ENCODE results near the gene KAT6B.
"Not testable (repeated sequence)": the region's sequence is repeated elsewhere in the genome, so short reads cannot be mapped to it uniquely, and the experiment has no call there.

Gene KAT6B

DNA sequence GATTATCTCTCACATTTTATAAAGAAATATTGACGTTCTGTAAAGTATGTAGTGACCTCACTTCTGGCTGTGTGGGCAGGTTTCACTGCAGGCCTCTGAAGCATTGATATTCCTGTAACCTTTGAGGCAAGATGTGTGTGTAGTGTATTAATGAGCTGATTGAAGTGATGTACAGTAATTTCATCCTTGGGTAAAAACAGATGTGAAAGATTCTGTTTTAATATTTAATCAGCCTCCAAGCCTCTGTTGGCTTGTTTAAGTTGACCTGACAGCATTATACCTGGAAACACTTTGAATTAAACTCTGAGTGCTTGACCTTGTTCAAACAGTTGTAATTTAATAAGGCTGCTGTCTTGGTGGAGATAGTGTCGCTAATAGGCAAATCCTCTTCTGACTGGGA is 74.9 kb downstream of the KAT6B start:
- peak overlapping the region; percentile 2 for H3K27ac Mint-ChIP-seq
- no peaks in the 10 kb centered on the region for H3K27me3 Mint-ChIP-seq
- H3K4me1 Mint-ChIP-seq (ENCODE audit: low read depth): peaks cover 77% of the 10 kb centered on the region
- H3K36me3 Mint-ChIP-seq (ENCODE audit: low read depth): peaks cover 2% of the 10 kb centered on the region
- H3K4me3 Mint-ChIP-seq: peak overlapping the region; percentile 5
- DNase-seq: no peak
- H3K9me3 Mint-ChIP-seq: peaks cover 2% of the 10 kb centered on the region

DNA sequence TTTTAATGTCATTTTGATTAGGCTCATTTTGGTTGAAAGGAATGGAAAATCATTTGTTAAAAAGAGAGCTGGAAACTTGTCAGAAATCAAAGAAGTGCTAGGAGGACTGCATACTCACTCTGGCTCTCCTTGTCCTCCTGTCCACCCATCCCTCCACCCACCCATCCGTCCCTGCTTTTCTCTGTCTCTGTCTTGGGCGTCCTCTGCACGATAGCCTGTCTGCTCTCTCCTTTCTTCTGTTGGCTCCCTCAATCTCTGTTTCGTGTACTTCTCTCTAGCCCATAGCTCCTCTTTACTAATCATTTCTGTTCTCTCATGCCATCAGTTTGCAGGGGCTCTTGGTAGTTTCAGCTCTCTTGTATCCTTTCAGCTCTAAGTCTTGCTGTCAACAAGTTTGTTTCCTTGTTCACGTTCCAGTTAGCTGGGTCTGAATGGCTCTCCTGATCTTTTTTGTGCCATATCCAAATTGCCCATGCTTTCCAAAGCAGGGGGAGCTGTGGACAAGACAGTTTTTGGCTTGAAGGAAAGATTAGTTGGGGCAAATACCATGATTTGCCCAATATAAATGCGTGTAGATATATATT is 75.6 kb downstream of the KAT6B start:
- Mint-ChIP-seq H3K27me3 (no peaks in the 10 kb centered on the region), H3K4me3 (no peak overlapping the region), H3K9me3 (peaks cover 2% of the 10 kb centered on the region), H3K4me1 (ENCODE audit: low read depth) (peaks cover 76% of the 10 kb centered on the region), H3K27ac (peak overlapping the region; percentile 4), H3K36me3 (ENCODE audit: low read depth) (peaks cover 2% of the 10 kb centered on the region)
- DNase-seq: no peak

- Mint-ChIP-seq H3K4me1 (ENCODE audit: low read depth) (peaks cover 64% of the 10 kb centered on the region), H3K27me3 (no peaks in the 10 kb centered on the region), H3K4me3 (no peak overlapping the region), H3K27ac (no peak overlapping the region), H3K36me3 (ENCODE audit: low read depth) (peaks cover 1% of the 10 kb centered on the region), H3K9me3 (peaks cover 2% of the 10 kb centered on the region)
- DNase-seq: no peak
These were observed 77.1 kb downstream of the KAT6B start for GRCh38 chr10:74903491-74903890.

- Mint-ChIP-seq H3K27me3 (no peaks in the 10 kb centered on the region), H3K9me3 (no peaks in the 10 kb centered on the region), H3K4me3 (no peak overlapping the region), H3K36me3 (ENCODE audit: low read depth) (no peaks in the 10 kb centered on the region), H3K4me1 (ENCODE audit: low read depth) (peaks cover 54% of the 10 kb centered on the region), H3K27ac (no peak overlapping the region)
- DNase-seq: no peak
These were observed 80.3 kb downstream of the KAT6B start for GRCh38 chr10:74906611-74907198.

DNA sequence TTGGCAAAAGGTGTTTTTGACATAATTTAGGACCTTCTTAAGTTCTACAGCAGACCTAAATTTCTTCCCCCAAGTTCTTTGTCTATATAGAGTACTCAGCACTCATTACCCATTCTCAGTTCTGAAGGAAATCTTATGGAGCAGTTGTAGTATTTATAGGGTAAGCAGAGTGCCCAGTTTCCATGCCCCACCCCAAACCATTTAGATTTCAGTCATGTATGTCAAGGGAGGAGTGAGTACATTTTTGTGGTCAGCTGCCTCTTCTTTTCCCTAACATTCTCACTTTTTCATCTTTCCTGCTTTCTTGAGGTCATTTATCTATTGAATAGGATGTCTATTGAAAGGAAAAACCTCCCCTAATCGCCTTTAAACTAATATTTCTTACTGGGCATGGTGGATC is 83.3 kb downstream of the KAT6B start:
- Mint-ChIP-seq H3K4me1 (ENCODE audit: low read depth) (peaks cover 53% of the 10 kb centered on the region), H3K27ac (no peak overlapping the region), H3K4me3 (no peak overlapping the region), H3K27me3 (no peaks in the 10 kb centered on the region), H3K36me3 (ENCODE audit: low read depth) (no peaks in the 10 kb centered on the region), H3K9me3 (no peaks in the 10 kb centered on the region)
- no peak for DNase-seq

GRCh38 chr10:74910241-74910975 is 84.0 kb downstream of the KAT6B start:
- DNase-seq: no peak
- Mint-ChIP-seq H3K4me3 (no peak overlapping the region), H3K36me3 (ENCODE audit: low read depth) (no peaks in the 10 kb centered on the region), H3K27me3 (no peaks in the 10 kb centered on the region), H3K9me3 (no peaks in the 10 kb centered on the region), H3K27ac (no peak overlapping the region), H3K4me1 (ENCODE audit: low read depth) (peaks cover 53% of the 10 kb centered on the region)

GRCh38 chr10:74910976-74911350 is 84.6 kb downstream of the KAT6B start:
- no peak overlapping the region for H3K27ac Mint-ChIP-seq
- no peak for DNase-seq
- no peaks in the 10 kb centered on the region for H3K9me3 Mint-ChIP-seq
- no peaks in the 10 kb centered on the region for H3K36me3 Mint-ChIP-seq (ENCODE audit: low read depth)
- no peaks in the 10 kb centered on the region for H3K27me3 Mint-ChIP-seq
- H3K4me1 Mint-ChIP-seq (ENCODE audit: low read depth): peaks cover 51% of the 10 kb centered on the region
- H3K4me3 Mint-ChIP-seq: no peak overlapping the region

GRCh38 chr10:74912182-74912581 is 85.8 kb downstream of the KAT6B start:
- peaks cover 47% of the 10 kb centered on the region for H3K4me1 Mint-ChIP-seq (ENCODE audit: low read depth)
- no peaks in the 10 kb centered on the region for H3K36me3 Mint-ChIP-seq (ENCODE audit: low read depth)
- H3K9me3 Mint-ChIP-seq: no peaks in the 10 kb centered on the region
- no peak overlapping the region for H3K27ac Mint-ChIP-seq
- H3K4me3 Mint-ChIP-seq: no peak overlapping the region
- H3K27me3 Mint-ChIP-seq: no peaks in the 10 kb centered on the region
- DNase-seq: no peak

- peaks cover 2% of the 10 kb centered on the region for H3K9me3 Mint-ChIP-seq
- no peak overlapping the region for H3K27ac Mint-ChIP-seq
- H3K27me3 Mint-ChIP-seq: no peaks in the 10 kb centered on the region
- no peak for DNase-seq
- no peak overlapping the region for H3K4me3 Mint-ChIP-seq
- peaks cover 50% of the 10 kb centered on the region for H3K4me1 Mint-ChIP-seq (ENCODE audit: low read depth)
- no peaks in the 10 kb centered on the region for H3K36me3 Mint-ChIP-seq (ENCODE audit: low read depth)
These were observed 86.3 kb downstream of the KAT6B start for GRCh38 chr10:74912682-74913081.

- no peak for DNase-seq
- H3K4me3 Mint-ChIP-seq: peak overlapping the region; percentile 27
- peaks cover 50% of the 10 kb centered on the region for H3K4me1 Mint-ChIP-seq (ENCODE audit: low read depth)
- no peaks in the 10 kb centered on the region for H3K27me3 Mint-ChIP-seq
- H3K36me3 Mint-ChIP-seq (ENCODE audit: low read depth): peaks cover 2% of the 10 kb centered on the region
- peak overlapping the region; percentile 12 for H3K27ac Mint-ChIP-seq
- peaks cover 2% of the 10 kb centered on the region for H3K9me3 Mint-ChIP-seq
These were observed 87.1 kb downstream of the KAT6B start for GRCh38 chr10:74913377-74913979.

DNA sequence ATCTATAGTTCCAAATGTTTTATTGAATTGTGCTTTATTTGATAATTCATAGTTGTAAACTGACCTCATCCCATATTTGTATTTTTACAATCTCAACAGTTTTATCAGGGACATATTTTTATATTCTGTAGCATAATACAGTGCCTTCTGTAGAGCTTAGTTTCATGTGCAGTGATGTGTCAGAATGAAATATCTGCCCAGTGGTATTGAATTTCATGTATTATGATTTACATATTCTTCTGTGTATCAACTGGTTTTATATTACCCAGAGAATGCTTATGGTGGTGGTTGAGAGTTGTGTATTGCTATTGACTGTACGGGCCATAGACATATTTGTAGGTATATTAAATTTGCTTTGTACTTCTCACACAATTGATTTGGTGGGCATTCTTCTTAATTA is 89.9 kb downstream of the KAT6B start:
- H3K4me3 Mint-ChIP-seq: no peak overlapping the region
- H3K27me3 Mint-ChIP-seq: no peaks in the 10 kb centered on the region
- peaks cover 18% of the 10 kb centered on the region for H3K36me3 Mint-ChIP-seq (ENCODE audit: low read depth)
- no peak for DNase-seq
- peaks cover 5% of the 10 kb centered on the region for H3K9me3 Mint-ChIP-seq
- peaks cover 46% of the 10 kb centered on the region for H3K4me1 Mint-ChIP-seq (ENCODE audit: low read depth)
- H3K27ac Mint-ChIP-seq: no peak overlapping the region

- Mint-ChIP-seq H3K27ac (no peak overlapping the region), H3K4me3 (no peak overlapping the region), H3K4me1 (ENCODE audit: low read depth) (peaks cover 49% of the 10 kb centered on the region), H3K36me3 (ENCODE audit: low read depth) (peaks cover 18% of the 10 kb centered on the region), H3K9me3 (peaks cover 5% of the 10 kb centered on the region), H3K27me3 (no peaks in the 10 kb centered on the region)
- no peak for DNase-seq
These were observed 91.2 kb downstream of the KAT6B start for GRCh38 chr10:74917481-74918077.

DNA sequence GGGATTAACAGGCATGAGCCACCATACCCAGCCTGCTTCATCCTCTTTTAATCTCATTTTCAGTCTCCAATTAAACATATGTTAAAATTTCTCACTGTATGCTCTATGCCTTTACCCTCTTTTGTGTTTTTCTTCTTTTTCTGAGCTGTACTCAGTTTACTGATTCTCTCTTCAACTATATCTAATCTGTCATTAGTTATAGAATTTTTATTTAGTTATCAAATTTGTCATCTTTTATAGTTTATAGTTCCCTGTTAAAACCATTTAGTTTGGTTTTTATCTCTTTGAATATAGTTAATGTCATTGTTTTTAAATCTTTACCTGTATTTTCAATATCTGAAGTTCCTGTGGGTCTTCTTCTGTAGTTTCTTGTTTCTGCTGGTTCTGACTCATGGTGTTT is 93.3 kb downstream of the KAT6B start:
- H3K4me1 Mint-ChIP-seq (ENCODE audit: low read depth): peaks cover 51% of the 10 kb centered on the region
- H3K36me3 Mint-ChIP-seq (ENCODE audit: low read depth): peaks cover 18% of the 10 kb centered on the region
- H3K27ac Mint-ChIP-seq: no peak overlapping the region
- no peak for DNase-seq
- peaks cover 5% of the 10 kb centered on the region for H3K9me3 Mint-ChIP-seq
- no peak overlapping the region for H3K4me3 Mint-ChIP-seq
- no peaks in the 10 kb centered on the region for H3K27me3 Mint-ChIP-seq

GRCh38 chr10:74921070-74921469 is 94.7 kb downstream of the KAT6B start:
- peaks cover 18% of the 10 kb centered on the region for H3K36me3 Mint-ChIP-seq (ENCODE audit: low read depth)
- not testable (repeated sequence) for H3K27me3 Mint-ChIP-seq, DNase-seq, H3K9me3 Mint-ChIP-seq, H3K4me3 Mint-ChIP-seq, H3K27ac Mint-ChIP-seq
- peaks cover 51% of the 10 kb centered on the region for H3K4me1 Mint-ChIP-seq (ENCODE audit: low read depth)

DNA sequence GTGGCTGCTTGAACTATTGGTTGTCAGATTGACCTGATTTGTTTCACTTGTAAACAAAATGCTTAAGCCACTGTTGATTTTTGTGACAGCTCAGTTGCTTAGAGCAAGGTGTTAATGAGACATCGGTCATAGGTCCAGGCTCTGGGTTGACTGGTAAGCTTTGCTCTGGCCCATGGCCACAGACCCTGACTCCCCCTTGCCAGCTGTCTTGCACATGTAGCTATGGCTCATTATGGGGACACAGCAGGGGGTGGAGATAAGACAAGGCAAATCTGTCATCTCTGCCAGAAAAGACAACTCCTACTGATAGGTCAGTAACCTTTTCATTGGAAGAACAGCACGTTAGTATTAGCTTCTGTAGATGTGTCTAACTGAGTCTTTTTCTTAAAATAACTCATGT is 95.3 kb downstream of the KAT6B start:
- peaks cover 49% of the 10 kb centered on the region for H3K4me1 Mint-ChIP-seq (ENCODE audit: low read depth)
- H3K27ac Mint-ChIP-seq: no peak overlapping the region
- H3K9me3 Mint-ChIP-seq: peaks cover 5% of the 10 kb centered on the region
- H3K4me3 Mint-ChIP-seq: no peak overlapping the region
- H3K36me3 Mint-ChIP-seq (ENCODE audit: low read depth): peaks cover 18% of the 10 kb centered on the region
- no peak for DNase-seq
- no peaks in the 10 kb centered on the region for H3K27me3 Mint-ChIP-seq
